Activated naive CD8-positive, alpha-beta T cell (primary cell): ENCODE data around the gene ARFGAP2.

Source experiments
- H3K27ac Mint-ChIP-seq: one replicate; pipeline ENCODE4 v1.8.0; 2021; ENCODE audit warnings: mixed read lengths
- H3K27me3 Mint-ChIP-seq: one replicate; pipeline ENCODE4 v1.8.0; 2021; ENCODE audit warnings: mixed read lengths
- H3K36me3 Mint-ChIP-seq: one replicate; pipeline ENCODE4 v1.8.0; 2021; ENCODE audit warnings: mixed read lengths
- H3K4me1 Mint-ChIP-seq: one replicate; pipeline ENCODE4 v1.8.0; 2021; ENCODE audit warnings: low read depth, mixed read lengths
- H3K4me3 Mint-ChIP-seq: one replicate; pipeline ENCODE4 v1.8.0; 2021; ENCODE audit warnings: mild to moderate bottlenecking, mixed read lengths
- H3K9me3 Mint-ChIP-seq: one replicate; pipeline ENCODE4 v1.8.0; 2021; ENCODE audit warnings: low read depth, mixed read lengths

ARFGAP2 gene

GRCh38 chr11:47152953-47153950 lies 23.4 kb downstream of the ARFGAP2 start:
- Mint-ChIP-seq H3K4me3 (peak overlapping the region; percentile 64), H3K27me3 (no peaks in the 10 kb centered on the region), H3K9me3 (no peaks in the 10 kb centered on the region), H3K27ac (peak overlapping the region; percentile 84), H3K36me3 (no peaks in the 10 kb centered on the region), H3K4me1 (peaks cover 35% of the 10 kb centered on the region)

GRCh38 chr11:47152126-47152952 lies 24.3 kb downstream of the ARFGAP2 start:
- Mint-ChIP-seq H3K4me3 (no peak overlapping the region), H3K36me3 (no peaks in the 10 kb centered on the region), H3K9me3 (no peaks in the 10 kb centered on the region), H3K27ac (peak overlapping the region; percentile 35), H3K4me1 (peaks cover 35% of the 10 kb centered on the region), H3K27me3 (no peaks in the 10 kb centered on the region)

- Mint-ChIP-seq H3K9me3 (no peaks in the 10 kb centered on the region), H3K27ac (no peak overlapping the region), H3K36me3 (no peaks in the 10 kb centered on the region), H3K27me3 (no peaks in the 10 kb centered on the region), H3K4me1 (peaks cover 23% of the 10 kb centered on the region), H3K4me3 (no peak overlapping the region)
Measured at GRCh38 chr11:47149782-47150181, 26.9 kb downstream of the ARFGAP2 start.

GRCh38 chr11:47148903-47149531 lies 27.7 kb downstream of the ARFGAP2 start:
- no peaks in the 10 kb centered on the region for H3K27me3 Mint-ChIP-seq
- H3K36me3 Mint-ChIP-seq: no peaks in the 10 kb centered on the region
- H3K4me3 Mint-ChIP-seq: no peak overlapping the region
- no peaks in the 10 kb centered on the region for H3K9me3 Mint-ChIP-seq
- H3K27ac Mint-ChIP-seq: no peak overlapping the region
- peaks cover 16% of the 10 kb centered on the region for H3K4me1 Mint-ChIP-seq

- H3K27ac Mint-ChIP-seq: no peak overlapping the region
- no peaks in the 10 kb centered on the region for H3K9me3 Mint-ChIP-seq
- H3K4me1 Mint-ChIP-seq: peaks cover 10% of the 10 kb centered on the region
- no peaks in the 10 kb centered on the region for H3K27me3 Mint-ChIP-seq
- no peaks in the 10 kb centered on the region for H3K36me3 Mint-ChIP-seq
- no peak overlapping the region for H3K4me3 Mint-ChIP-seq
Measured at GRCh38 chr11:47148270-47148669, 28.4 kb downstream of the ARFGAP2 start.

- no peak overlapping the region for H3K4me3 Mint-ChIP-seq
- H3K27ac Mint-ChIP-seq: no peak overlapping the region
- H3K9me3 Mint-ChIP-seq: no peaks in the 10 kb centered on the region
- H3K4me1 Mint-ChIP-seq: peaks cover 6% of the 10 kb centered on the region
- no peaks in the 10 kb centered on the region for H3K27me3 Mint-ChIP-seq
- H3K36me3 Mint-ChIP-seq: no peaks in the 10 kb centered on the region
Measured at GRCh38 chr11:47147681-47148080, 29.0 kb downstream of the ARFGAP2 start.

GRCh38 chr11:47147250-47147649 lies 29.4 kb downstream of the ARFGAP2 start:
- Mint-ChIP-seq H3K27me3 (no peaks in the 10 kb centered on the region), H3K4me3 (no peak overlapping the region), H3K27ac (no peak overlapping the region), H3K9me3 (no peaks in the 10 kb centered on the region), H3K4me1 (peaks cover 3% of the 10 kb centered on the region), H3K36me3 (no peaks in the 10 kb centered on the region)

DNA sequence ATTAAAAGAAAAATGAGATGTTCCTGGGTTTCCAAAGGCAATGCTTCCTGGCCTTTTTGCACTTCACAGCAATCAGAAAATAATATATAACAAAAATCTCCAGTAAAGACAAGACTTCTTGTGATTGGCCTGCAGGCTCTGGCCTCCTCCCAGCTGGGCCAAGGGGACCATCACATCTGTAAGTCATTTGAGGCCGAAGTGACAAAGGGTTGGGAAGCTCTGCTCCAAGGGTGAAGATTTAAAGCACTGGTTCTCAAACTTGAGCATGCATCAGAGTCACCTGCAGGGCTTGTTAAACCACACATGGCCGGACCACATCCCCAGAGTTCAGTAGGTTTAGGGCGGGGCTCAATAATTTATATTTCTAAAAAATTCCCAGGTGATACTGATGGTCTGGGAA lies 32.1 kb downstream of the ARFGAP2 start:
- no peaks in the 10 kb centered on the region for H3K9me3 Mint-ChIP-seq
- H3K4me1 Mint-ChIP-seq: no peaks in the 10 kb centered on the region
- no peaks in the 10 kb centered on the region for H3K36me3 Mint-ChIP-seq
- no peak overlapping the region for H3K4me3 Mint-ChIP-seq
- H3K27me3 Mint-ChIP-seq: no peaks in the 10 kb centered on the region
- H3K27ac Mint-ChIP-seq: no peak overlapping the region

GRCh38 chr11:47143322-47143721 lies 33.4 kb downstream of the ARFGAP2 start:
- H3K4me1 Mint-ChIP-seq: no peaks in the 10 kb centered on the region
- H3K27me3 Mint-ChIP-seq: no peaks in the 10 kb centered on the region
- no peaks in the 10 kb centered on the region for H3K9me3 Mint-ChIP-seq
- H3K4me3 Mint-ChIP-seq: no peak overlapping the region
- no peak overlapping the region for H3K27ac Mint-ChIP-seq
- H3K36me3 Mint-ChIP-seq: peaks cover 4% of the 10 kb centered on the region

DNA sequence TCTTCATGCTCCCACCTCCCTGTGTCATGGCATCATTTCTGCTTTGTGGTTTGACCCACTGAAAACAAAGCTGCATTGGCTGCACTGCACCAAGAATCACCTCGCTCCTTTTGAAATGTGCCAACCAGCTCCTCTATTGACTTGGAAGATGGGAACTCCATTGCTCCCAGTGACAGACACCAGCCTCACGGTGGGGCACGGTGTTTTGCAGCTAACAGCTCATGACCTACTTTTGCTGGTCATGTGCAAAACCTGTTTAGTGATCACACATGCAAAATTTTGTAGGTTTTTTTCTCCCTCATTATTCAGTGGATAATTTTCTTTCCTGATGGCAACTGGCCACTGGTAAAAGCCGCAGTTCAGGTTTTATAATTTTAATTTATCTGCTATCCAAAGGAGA lies 36.8 kb downstream of the ARFGAP2 start:
- peaks cover 13% of the 10 kb centered on the region for H3K36me3 Mint-ChIP-seq
- no peak overlapping the region for H3K4me3 Mint-ChIP-seq
- no peak overlapping the region for H3K27ac Mint-ChIP-seq
- no peaks in the 10 kb centered on the region for H3K27me3 Mint-ChIP-seq
- H3K4me1 Mint-ChIP-seq: no peaks in the 10 kb centered on the region
- H3K9me3 Mint-ChIP-seq: no peaks in the 10 kb centered on the region

GRCh38 chr11:47137476-47137875 lies 39.2 kb downstream of the ARFGAP2 start:
- no peaks in the 10 kb centered on the region for H3K9me3 Mint-ChIP-seq
- H3K27me3 Mint-ChIP-seq: no peaks in the 10 kb centered on the region
- no peak overlapping the region for H3K27ac Mint-ChIP-seq
- no peak overlapping the region for H3K4me3 Mint-ChIP-seq
- H3K4me1 Mint-ChIP-seq: no peaks in the 10 kb centered on the region
- H3K36me3 Mint-ChIP-seq: peaks cover 13% of the 10 kb centered on the region

GRCh38 chr11:47136921-47137320 lies 39.8 kb downstream of the ARFGAP2 start:
- Mint-ChIP-seq H3K9me3 (no peaks in the 10 kb centered on the region), H3K27ac (no peak overlapping the region), H3K27me3 (no peaks in the 10 kb centered on the region)

DNA sequence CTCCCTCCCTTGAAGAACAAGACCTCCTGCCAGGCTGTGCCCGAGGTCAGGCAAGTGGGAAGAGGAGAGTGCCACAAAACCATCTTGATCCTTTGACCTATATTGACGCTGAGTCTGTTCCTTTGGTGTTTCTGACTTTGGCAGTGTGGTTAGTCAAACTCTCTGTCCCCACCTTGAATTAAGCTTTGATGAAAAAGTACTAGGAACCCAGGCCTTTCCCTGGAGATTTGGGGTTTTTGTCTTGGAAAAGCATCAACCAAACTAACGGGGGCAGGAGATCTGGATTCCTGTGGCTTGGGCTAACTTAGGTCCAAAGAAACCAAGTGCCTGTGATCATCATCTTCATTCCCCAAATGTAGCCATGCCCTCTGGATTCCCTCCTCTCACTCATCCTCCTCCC lies 40.4 kb downstream of the ARFGAP2 start:
- Mint-ChIP-seq H3K27me3 (no peaks in the 10 kb centered on the region), H3K4me3 (no peak overlapping the region), H3K9me3 (no peaks in the 10 kb centered on the region), H3K27ac (no peak overlapping the region), H3K4me1 (no peaks in the 10 kb centered on the region), H3K36me3 (peaks cover 13% of the 10 kb centered on the region)

More at GRCh38 chr11:47136921-47137320, 39.8 kb downstream of the ARFGAP2 start:
- Mint-ChIP-seq H3K4me3 (no peak overlapping the region), H3K4me1 (no peaks in the 10 kb centered on the region), H3K36me3 (peaks cover 13% of the 10 kb centered on the region)

DNA sequence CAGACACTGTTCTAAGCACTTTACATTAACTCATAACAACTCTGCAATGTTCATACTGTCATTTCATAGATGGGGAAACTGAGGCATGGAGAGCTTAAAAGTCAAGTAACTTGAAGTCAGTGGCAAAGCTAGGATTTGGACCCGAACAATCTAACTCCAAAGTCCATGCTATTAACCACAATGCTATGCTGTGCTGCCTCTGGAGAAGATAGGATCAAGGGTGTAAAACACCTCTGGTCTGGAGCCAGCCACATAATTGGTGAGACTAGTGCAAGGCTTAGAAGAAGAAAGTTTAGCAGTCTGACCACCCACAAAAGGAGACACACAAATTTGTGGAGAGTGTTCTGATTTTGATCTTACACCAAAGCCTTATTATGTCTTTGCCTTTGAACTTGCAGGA lies 43.7 kb downstream of the ARFGAP2 start:
- Mint-ChIP-seq H3K4me1 (no peaks in the 10 kb centered on the region), H3K4me3 (no peak overlapping the region), H3K27me3 (no peaks in the 10 kb centered on the region), H3K9me3 (no peaks in the 10 kb centered on the region), H3K36me3 (peaks cover 6% of the 10 kb centered on the region), H3K27ac (no peak overlapping the region)

DNA sequence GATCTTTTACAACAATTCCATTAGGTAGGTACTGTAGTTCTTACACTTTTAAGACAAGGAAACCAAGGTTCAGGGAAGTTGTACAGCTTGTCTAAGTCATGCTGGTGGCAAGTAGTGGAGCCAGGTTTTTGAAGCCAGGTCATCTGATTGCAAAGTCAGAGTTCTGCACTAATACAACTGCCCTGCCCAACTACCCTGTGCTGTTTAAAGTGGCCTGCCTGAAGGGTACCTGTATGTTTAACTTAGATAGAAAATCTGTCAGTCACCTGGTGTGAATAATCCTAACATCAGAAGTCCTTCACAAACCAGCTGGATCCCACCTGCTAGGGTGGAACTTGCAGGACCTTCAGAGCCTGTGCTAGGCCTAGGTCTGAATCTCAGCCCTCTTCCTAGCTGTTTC lies 44.2 kb downstream of the ARFGAP2 start:
- H3K4me1 Mint-ChIP-seq: no peaks in the 10 kb centered on the region
- no peaks in the 10 kb centered on the region for H3K9me3 Mint-ChIP-seq
- H3K4me3 Mint-ChIP-seq: no peak overlapping the region
- H3K27ac Mint-ChIP-seq: no peak overlapping the region
- peaks cover 3% of the 10 kb centered on the region for H3K36me3 Mint-ChIP-seq
- no peaks in the 10 kb centered on the region for H3K27me3 Mint-ChIP-seq
